HS-5 (cell line): ENCODE results near the gene RTL1.

Source experiments
- DNase-seq: peaks from one replicate; pipeline ENCODE4 v3.0.0-alpha.2; 2012; ENCODE audit warnings: low read depth

RTL1 gene

DNA sequence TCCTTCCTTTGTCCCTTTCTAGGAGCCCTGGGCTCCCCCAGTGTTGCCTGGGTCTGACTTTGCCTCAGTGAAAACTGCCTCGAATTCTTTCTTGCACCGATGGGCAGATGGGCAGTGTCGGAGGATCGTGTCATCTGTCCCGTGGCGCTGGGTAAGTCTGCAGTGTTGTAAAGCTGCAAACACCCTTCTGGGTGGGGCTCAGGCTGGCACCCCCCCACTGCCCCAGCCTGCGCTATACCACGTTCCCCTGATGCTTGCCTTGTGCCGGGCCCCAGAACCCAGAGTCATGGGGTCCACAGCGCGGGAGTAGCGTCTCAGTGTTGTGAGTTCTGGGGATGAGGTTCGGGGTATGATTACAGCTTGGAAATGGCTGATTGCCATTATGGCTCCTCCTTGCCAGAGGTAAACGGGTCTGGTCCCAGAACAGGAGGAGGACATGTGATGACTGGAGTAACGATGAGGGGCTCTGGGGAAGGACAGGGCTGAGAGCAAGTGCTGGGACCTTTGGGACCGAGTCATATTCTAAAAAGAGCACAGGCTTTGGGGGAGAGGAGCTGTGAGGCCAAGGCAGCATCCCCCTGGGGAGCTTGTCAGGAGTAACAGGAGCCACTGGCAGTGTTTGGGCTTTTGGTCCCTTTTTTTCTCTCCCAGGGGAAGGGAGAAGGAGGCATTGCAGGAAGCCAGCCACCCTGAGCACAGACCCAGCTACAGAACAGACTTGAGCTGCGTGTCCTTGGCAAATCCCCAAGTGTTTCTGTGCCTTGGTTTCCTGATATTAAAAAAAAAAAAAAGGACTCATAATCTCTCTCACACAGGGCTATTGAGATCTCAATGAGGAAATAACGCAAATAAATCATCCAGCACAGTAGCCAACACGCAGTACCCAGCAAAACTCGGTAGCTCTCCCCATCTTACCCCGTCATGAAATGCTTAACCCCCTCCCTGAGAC lies 4.3 kb downstream of the RTL1 start:
- DNase-seq: no peak

DNA sequence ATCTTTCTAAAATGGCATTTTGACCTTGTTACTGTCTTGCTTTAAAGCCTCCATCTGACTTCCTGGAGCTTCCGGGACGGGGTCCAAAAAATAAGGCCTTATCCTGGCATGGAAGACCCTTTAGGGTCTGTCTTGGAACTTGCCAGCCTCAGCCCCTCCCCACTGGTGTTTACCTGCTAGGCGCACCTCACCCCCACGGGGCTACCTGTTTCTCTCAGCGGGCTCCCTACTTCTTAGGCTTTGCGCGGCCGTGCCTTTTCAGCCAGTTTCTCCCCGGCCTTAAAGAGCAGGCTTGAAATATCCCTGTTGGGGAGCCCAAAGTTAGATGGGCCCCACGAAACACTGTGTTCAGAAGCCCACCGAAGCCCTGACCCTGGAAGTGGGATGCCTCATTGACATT lies 5.1 kb downstream of the RTL1 start:
- no peak for DNase-seq

DNA sequence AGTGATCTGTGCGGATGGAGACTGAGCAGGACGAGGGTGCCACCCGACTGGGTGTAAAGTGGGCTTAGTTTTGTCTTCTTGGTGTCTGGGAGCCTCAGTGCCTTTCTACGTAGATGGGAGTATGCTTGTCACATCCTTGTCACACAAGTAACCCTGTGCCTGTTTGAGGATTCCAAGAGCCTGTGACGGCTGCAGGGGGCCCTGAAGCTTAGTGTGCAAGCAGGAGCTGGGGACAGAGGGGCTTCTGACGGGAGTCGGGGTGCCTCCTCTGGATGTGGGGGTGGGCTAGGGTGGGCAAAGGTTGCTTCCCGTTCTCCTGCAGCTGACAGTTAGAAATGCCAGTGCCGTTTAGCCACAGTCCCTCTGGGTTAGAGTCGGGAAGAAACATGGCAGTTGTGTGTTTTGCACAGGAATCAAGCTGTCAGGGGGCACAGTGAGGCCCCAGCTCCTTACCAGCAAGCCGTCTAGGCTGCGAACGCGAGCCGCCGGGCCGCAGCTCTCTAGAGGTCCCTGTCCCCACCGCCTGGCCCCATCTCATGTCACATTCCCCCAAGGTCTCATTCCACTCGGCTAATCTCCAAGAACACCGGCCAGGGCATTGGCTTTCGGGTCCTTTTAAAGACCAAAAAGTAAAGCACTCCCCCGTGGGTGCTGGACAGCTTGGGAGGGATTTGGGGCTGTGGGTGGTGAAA lies 7.0 kb downstream of the RTL1 start:
- no peak for DNase-seq

DNA sequence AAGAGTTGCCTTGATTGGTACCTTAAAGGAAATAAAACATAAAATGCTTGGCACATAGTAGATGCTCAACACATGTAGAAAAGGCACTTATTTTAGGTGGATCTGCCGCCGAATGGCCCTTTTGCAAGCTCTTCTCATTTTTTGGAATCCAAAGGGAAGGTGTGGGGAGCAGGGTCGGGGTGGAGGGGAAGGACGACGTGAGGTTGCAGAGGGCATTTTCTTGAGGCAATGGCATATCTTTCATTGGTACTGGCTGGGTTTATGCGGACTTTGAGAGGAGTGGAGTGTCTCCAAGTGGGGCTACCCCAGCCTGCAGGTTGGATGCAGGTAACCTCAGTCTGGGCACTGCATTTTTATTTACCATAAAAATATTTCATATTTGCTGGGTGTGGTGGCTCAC lies 8.1 kb downstream of the RTL1 start:
- DNase-seq: no peak

DNA sequence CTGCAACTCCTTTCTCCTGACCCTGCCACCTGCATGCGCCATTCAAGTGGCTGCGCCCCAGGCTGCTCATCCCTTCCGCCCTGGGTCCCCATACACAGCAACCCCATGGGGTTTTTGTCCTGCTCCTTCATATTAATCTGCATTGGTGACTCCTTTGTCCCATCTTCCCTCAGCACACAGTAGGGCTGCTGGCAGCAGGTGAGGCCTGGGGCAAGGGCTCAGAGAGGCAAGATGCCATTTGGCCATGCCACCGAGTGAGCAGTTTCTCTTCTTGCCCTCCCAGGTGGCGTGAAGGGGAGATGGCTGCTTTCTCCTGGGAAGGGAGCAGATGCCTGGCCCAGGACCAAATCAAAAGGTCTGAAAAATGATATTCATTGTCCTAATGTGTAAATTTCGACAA lies 9.1 kb downstream of the RTL1 start:
- DNase-seq: no peak

DNA sequence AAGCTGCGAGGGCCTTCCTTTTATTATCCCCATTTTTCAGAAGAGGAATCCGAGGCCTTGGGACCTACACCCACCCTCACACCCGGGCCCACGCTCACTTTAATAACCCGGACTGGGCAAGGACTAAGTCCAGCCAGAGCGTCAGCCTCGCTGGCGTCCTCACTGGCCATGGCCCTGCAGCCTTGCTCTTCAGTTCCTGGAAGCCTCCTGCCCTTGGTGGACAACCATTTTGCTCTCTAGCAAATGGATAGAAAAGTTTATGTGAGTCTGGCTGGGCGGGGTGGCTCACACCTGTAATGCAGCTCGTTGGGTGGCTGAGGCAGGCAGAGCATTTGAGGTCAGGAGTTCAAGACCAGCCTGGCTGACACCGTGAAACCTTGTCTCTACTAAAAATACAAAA lies 9.8 kb downstream of the RTL1 start:
- DNase-seq: no peak

DNA sequence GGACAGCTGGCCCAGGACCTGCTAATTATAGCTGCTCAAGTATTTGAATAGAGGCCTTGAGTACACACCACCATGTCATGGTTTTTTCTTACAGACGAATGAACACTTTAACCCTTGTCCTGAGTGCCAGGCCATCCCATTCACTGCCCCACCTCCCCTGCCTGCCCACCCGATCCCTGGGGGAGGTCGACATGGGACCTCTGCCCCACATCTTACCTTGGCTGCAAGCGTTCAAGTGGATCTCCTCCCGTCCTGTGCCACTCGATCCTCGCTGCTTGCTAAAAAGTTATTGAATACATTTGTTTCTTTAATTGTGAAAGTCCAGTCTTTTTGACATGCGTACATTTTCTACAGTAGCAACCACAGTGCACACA lies 10.3 kb downstream of the RTL1 start:
- no peak for DNase-seq

DNA sequence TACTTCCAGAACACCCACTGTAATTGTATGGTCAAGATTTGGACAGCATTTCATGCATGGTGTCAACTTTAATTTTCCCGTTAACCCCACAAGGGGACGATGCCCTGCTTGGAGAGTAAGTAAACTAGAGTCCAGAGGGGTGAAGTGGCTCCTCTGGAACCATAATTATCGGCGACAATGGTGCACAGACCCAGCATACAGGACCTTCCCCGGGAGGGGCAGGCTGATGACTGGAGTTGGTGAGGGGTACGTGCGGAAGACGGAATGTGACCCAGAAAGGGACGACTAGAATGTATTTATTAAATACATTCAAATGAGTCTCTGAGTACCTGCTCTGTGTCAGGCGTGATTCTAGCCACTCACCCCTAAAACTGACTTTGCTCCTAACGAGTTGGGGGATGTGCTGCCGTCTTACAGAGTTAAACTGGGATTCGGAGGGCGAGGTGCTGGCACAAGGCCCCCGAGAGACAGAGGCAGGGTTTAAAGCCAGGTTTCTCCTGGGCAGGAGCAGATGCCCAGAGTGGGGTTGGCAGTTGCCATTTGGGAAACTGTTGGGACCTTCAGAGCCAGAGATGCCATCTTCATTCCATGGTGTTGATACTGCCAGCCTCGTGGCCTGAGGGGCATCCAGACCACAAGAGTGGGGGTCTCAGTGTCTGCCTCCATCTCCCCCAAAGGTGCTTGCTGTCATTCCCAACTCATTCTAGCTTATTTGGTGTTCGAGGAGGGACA lies 10.9 kb downstream of the RTL1 start:
- no peak for DNase-seq

DNA sequence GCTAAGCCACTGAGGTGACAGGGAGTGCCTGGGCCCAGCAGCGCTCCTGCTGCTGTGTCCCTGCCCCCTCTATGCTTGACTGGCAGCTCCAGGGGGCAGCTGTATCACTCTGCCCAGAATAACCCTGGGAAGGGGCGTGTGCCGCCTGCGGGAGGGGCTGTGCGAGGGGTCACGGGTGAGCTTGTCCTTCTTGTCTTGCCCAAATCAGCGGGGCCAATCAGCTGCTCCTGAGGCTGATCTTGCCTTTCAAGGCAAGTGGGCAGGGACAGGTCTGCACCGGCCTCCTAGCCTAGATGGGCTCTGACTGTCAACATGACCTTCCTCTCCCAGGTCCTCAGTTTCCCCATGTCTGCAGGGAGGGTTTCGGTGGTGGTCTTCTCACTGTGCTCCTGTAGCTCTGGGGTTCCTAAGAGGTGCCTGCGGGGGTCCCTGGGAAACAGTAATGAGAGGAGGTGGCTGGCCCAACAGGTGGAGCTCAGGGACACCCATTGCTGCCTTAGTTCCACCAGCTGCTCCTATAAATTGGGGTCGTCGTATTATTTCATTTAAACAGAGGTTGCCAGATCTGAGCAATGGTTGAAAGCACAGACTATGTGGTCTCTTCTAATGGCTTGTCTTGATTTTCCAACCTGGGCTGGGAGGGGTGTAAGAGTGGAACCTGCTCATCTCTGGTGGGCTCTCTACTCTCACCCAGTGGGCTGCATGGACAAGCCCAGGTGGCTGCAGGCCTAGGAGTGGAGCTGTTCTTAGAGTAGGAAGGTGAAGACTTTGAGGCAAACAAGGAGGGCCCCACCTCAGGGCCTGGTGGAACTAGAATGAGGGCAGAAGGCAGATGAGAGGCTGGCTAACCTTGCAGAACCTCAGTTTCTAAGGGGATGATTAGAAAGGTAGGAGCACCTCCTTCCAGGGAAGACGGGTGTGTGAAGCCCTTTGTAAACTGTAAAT lies 11.7 kb downstream of the RTL1 start:
- no peak for DNase-seq

DNA sequence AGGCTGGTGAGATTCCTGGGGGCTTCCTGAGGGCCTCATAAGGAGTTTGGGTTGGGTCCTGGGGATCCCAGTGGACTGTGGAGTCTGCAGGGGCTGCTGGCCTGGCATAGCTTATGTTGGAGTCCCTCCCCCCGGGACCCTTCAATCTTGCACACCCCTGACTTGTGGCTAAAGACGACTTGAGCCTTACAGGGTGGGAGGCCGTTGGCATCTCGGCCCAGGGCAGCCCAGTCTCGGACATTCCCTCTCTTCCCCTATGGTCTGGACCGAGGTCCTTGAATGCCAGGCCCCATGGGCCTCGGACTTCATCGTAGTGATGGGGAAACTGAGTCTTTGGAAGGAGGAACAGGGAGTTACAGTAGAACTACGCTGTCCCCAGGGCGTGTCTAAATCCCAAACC lies 12.5 kb downstream of the RTL1 start:
- DNase-seq: no peak

DNA sequence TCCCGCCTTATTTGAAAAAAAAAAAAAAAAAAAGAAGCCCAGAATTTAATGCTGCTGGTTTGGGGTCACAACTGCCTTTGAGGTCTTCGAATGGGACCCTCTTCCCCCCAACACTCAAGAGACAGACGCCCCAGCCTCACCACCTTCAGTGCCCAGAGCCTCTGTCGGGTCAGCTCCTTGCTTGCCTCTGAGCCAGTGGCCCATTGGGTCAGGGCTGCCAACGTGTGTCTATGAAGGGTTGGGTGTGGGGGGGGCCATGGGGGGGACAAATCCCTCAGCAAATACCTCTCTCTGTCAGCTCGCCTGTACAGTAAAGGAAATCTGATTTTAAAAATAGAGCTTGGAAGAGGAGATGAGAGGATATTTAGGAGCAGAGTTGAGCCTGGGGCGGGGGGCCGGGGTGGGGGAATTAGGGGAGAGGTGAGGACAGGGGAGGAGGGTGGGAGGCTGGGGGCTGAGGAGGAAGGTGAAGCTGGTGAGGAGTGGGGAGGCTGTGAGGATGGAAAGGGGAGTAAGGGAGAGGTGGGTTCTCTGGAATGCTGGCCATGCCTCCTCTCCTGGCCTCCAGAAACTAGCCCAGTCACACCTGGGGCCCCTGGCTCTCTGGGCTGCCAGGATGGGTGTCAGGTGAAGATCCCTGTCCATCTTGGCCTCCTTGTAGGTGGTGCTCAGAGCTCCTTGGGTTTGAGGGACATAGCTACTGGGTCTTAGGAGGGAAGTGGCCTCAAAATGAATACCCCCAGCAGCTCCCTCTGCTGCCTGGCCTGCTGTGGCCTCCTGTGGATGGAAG lies 13.3 kb downstream of the RTL1 start:
- no peak for DNase-seq

DNA sequence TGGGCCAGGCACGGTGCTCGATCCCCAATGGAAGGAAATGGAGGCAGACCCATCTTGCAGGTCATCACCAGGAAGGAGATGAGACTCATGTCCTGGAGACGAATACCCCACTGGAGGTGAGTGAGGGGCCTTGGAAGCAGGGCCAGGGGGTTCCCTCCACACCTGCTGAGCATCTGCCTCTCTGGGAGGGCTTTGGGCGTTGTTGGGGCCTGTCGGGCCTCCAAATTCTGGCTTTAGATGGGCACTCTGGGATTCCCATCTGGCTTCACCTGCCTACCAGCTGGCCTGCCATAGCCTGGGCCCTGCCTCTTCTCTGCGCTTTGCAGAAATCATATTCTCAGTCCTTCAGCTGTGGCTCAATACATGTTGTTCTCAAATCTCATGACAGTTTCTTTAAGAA lies 13.9 kb downstream of the RTL1 start:
- no peak for DNase-seq

DNA sequence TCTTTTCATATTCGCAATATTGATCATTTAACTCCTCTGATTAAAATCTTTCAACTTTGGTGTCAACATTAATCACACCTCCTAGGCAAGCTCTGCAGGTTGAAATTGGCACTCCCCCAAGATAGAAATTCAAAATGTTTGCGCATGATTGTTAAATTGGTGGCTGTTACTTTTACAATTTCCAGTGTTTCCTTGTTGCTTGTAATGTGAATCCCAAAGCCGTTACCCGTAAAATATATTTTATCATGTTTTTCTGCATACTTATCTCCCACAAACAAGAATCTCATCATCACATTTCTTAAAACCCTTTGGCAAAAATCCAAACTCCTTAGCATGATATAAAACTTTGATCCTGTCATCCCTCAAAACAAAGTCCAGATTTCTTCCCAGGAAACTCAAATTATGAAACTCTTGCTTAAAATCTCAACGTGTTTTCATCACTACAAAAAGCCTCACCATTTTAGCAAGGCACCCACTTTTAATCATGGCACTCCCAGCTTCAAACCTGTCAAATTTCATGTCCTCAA lies 14.7 kb downstream of the RTL1 start:
- DNase-seq: no peak

DNA sequence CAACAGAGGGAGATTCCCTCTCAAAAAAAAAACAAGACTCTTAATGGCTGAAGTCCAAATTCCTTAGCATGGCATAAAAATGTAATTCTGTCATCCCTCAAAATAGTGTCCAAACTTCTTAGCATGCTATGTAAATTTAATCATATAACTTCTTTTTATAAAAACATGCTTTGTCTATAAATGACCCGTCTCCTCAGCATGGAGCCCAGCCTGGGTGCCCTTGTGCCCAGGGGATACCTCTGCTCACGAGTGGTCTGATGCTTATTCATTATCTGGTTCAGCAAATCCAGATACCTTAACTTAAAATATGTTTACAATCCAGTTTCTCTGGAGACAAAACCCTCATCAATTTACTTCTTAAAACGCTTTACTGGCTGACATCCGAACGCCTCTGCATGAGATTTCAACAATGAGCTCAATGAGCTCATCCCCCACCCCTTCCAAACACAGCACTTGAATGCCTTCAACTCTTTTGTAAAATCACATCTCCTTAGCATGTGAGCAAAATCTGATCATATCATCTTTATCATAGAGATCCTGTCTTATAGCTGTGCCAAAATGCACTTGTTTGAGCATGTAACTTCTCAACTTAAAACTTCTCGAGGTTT lies 15.7 kb downstream of the RTL1 start:
- no peak for DNase-seq

DNA sequence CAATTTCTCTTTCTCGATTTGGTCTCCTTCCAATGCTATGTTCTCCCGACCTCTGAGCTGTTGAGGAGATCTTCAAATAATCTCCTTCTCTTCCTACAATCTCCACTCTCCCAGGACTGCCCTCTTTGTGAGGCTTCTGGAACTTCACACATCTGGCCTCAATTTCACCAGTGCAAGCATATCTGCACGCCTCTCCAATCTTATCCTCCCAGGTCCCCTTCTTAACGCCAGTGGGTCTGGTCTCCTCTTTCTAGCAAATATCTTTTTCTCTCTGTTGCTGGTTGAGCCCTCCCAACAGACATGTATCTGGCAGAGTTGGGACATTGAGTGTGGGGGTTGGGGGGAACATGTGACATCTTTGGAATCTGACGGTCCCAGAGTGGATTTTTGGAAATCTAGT lies 17.9 kb downstream of the RTL1 start:
- no peak for DNase-seq

DNA sequence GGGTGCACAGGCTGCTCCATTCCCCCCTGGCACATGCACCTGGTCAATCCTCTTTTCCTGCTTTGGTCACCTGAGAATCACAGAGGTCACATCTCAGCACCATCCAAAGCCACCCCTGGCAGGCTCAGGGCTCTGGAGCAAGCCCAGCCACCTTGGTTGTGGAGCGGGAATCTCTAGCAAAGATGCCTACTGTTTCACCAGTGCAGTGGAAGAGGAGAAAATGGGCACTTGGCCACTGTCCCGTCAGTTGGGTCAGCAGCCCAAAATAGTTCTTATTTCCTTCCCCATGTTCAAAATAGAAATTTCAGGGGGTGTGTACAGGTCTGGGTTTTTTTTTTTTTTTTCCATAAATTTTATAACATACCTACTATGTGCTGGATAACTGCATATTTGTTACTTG lies 18.3 kb downstream of the RTL1 start:
- DNase-seq: no peak

DNA sequence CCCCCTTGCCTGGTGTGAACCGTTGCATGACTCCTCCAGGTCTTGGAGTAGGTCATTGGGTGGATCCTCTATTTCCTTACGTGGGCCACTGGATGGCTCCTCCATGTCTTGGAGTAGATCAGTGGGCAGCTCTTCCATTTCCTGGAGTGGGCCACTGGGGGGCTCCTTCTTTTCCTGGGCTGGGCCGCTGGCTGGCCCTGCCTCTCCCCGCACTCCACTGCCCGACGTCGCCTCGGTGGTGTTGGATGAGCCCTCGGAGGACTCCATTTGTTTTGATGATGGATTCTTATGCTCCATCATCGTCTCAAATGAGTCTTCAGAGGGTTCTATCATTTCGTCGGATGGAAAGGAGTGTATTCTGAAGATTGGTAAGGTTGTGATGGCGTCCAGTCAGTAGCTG lies 19.1 kb downstream of the RTL1 start:
- DNase-seq: no peak

DNA sequence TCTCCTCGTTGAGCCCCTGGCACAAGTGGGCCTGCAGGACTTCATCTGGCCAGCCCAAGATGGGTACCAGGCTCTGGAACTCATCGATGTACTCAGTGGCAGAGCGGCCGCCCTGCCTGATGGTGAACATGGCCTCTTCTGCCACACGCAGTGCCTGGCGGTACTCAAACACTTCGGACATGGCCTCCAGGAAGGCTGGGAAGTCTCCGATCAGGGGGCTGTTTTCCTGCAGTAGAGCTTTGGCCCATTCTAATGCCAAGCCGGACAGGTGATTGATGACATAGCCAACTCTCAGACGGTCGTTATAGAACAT lies 19.8 kb downstream of the RTL1 start:
- no peak for DNase-seq

DNA sequence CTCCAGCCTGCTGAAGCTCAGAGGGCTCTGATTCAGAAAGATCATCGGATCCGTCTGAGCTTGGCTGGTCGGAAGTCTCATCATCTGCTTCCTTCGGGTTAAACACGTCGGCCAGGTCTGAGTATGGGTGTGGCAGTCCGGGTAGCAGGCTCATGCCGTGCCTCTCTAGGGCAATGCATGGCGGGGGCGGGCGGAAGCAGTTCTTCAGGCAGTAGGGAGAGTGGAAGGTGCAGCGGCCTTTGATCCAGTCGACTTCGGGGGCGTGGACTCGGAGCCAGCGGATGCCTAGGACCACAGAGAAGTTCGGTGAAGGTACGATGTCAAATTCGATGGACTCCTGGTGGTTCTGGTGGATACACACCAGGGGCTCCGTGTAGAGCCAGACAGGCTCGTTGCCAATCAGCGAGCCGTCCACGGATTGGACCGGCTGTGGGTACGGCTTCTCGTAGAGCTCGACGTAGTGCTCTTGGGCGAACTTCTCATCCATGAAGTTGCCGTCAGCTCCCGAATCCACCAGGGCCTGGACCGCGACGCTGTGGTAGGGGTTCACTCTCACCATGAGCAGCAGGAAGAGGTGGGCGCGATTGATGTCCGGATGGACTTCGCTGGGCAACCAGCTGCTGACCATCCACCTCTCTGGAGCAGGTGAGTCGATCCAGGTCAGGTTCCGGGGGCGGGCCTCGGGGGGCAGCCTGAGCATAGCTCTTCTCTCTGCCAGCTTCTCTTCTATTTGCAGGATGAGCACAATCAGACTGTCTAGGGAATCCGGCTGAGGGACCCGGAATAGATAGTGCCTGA lies 20.3 kb downstream of the RTL1 start:
- DNase-seq: no peak
